ENCODE measurements around the gene CCNB2.
"Not testable (repeated sequence)": the region's sequence is repeated elsewhere in the genome, so short reads cannot be mapped to it uniquely, and the experiment has no call there.

The CCNB2 gene

GRCh38 chr15:59124261-59124660, 19.3 kb downstream of the CCNB2 start:
- H3K27me3 ChIP-seq (ENCODE audit: insufficient read depth, poor library complexity, severe bottlenecking) = no peaks in the 10 kb centered on the region
- H3K27ac ChIP-seq (replicated peaks) = no peak overlapping the region
- no peak overlapping the region for H3K4me3 ChIP-seq (replicated peaks; ENCODE audit: insufficient read depth, low read length)
- no peak for DNase-seq (ENCODE audit: low read depth in 1 of 2, low spot score in 1 of 2)
- TF ChIP-seq REST (IDR thresholded peaks at IDR 0.05; ENCODE audit: insufficient replicate concordance, low read depth) (no peak), POLR2AphosphoS5 (IDR thresholded peaks at IDR 0.05; ENCODE audit: low read depth) (no peak), CTCF (IDR thresholded peaks at IDR 0.05; ENCODE audit: insufficient read depth, low read length) (no peak), SPI1 (IDR thresholded peaks at IDR 0.05; ENCODE audit: borderline replicate concordance, low read depth) (no peak), GABPA (IDR thresholded peaks at IDR 0.05; ENCODE audit: low read depth) (no peak)

GRCh38 chr15:59125683-59126082, 20.7 kb downstream of the CCNB2 start:
- H3K27me3 ChIP-seq (ENCODE audit: insufficient read depth, poor library complexity, severe bottlenecking); DNase-seq (ENCODE audit: low read depth in 1 of 2, low spot score in 1 of 2); H3K27ac ChIP-seq (replicated peaks); H3K4me3 ChIP-seq (replicated peaks; ENCODE audit: insufficient read depth, low read length): not testable (repeated sequence)

GRCh38 chr15:59127255-59127654, 22.3 kb downstream of the CCNB2 start:
- not testable (repeated sequence) for DNase-seq (ENCODE audit: low read depth in 1 of 2, low spot score in 1 of 2); H3K27ac ChIP-seq (replicated peaks); H3K27me3 ChIP-seq (ENCODE audit: insufficient read depth, poor library complexity, severe bottlenecking); H3K4me3 ChIP-seq (replicated peaks; ENCODE audit: insufficient read depth, low read length)
- peak; percentile 84 for TF ChIP-seq SPI1 (IDR thresholded peaks at IDR 0.05; ENCODE audit: borderline replicate concordance, low read depth)

GRCh38 chr15:59131456-59131855, 26.5 kb downstream of the CCNB2 start:
- Histone ChIP-seq H3K4me3 (replicated peaks; ENCODE audit: insufficient read depth, low read length) (no peak overlapping the region), H3K27ac (replicated peaks) (no peak overlapping the region), H3K27me3 (ENCODE audit: insufficient read depth, poor library complexity, severe bottlenecking) (no peaks in the 10 kb centered on the region)
- no peak for DNase-seq (ENCODE audit: low read depth in 1 of 2, low spot score in 1 of 2)
- TF ChIP-seq GABPA (IDR thresholded peaks at IDR 0.05; ENCODE audit: low read depth) (no peak), CTCF (IDR thresholded peaks at IDR 0.05; ENCODE audit: insufficient read depth, low read length) (no peak), REST (IDR thresholded peaks at IDR 0.05; ENCODE audit: insufficient replicate concordance, low read depth) (no peak), POLR2AphosphoS5 (IDR thresholded peaks at IDR 0.05; ENCODE audit: low read depth) (no peak), SPI1 (IDR thresholded peaks at IDR 0.05; ENCODE audit: borderline replicate concordance, low read depth) (no peak)

GRCh38 chr15:59131969-59132562, 27.1 kb downstream of the CCNB2 start:
- TF ChIP-seq CTCF (IDR thresholded peaks at IDR 0.05; ENCODE audit: insufficient read depth, low read length) = no peak
- no peak for TF ChIP-seq REST (IDR thresholded peaks at IDR 0.05; ENCODE audit: insufficient replicate concordance, low read depth)
- no peak for TF ChIP-seq GABPA (IDR thresholded peaks at IDR 0.05; ENCODE audit: low read depth)
- TF ChIP-seq SPI1 (IDR thresholded peaks at IDR 0.05; ENCODE audit: borderline replicate concordance, low read depth) = no peak
- no peak for TF ChIP-seq POLR2AphosphoS5 (IDR thresholded peaks at IDR 0.05; ENCODE audit: low read depth)
- Histone ChIP-seq H3K27me3 (ENCODE audit: insufficient read depth, poor library complexity, severe bottlenecking) (no peaks in the 10 kb centered on the region), H3K4me3 (replicated peaks; ENCODE audit: insufficient read depth, low read length) (no peak overlapping the region), H3K27ac (replicated peaks) (no peak overlapping the region)
- no peak for DNase-seq (ENCODE audit: low read depth in 1 of 2, low spot score in 1 of 2)

All from HL-60 (cell line).